ENCODE data around the gene FAM222A. TPM values are rescaled to one million over a fixed set of nuclear protein-coding genes. Genes with fewer than 3 reads are reported as not detected.

The FAM222A gene
- polyA plus RNA-seq, 1 donor (not counting 4 experiments of a cell fraction or from before 2014, with no cell fraction given): 0.05 TPM

DNA sequence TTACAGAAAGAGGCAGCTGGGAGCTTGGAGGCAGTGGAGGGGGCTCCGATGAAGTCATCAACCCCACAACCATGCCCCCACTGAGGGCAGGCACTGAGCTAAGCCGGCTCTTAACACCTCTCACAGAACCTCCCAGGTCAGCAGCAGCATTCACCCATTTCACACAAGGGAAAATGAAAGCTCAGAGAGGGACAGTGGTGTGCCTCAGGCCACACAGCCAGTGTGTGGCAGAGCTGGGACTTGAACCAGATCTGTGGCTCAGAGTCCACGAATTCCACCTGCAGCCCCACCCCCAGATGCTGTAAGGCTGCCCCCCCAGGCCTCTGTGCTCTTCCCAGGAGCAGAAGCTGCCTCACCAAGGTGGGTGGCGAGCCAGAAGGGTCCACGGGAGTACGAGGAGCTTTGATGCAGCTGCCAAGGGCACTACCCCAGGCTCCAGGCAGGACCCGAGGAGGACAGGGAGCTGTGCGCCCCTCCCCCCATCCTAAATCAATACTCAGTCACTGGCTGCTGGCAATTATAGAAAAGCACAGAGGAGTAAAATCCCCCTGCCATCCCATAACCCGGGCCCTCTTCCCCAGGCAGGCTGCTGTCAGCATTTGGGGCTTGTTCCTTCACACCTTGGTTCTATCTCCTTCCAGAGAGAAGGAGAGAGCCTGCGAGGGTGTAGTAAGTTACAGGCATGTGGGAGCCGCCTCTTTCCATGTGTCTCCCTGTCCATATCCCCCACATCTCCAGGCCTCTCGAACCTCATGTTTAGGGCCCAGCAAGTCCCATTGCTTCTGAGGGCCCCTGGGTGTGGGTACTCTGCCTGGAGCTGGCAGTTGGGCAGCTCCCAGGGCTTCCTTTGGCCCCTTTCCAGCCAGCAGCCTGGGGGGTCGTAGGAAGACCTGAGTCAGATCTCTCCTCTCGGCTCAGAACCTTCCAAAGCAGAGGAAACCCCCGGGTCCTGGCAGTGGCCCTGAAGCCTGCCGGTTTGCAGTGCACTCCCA lies 47.6 kb downstream of the FAM222A start:
- Histone ChIP-seq H3K27ac (ENCODE audit: control insufficient read depth, insufficient read depth, low read length) (no peak overlapping the region), H3K4me1 (ENCODE audit: control insufficient read depth, extremely low read depth, insufficient read depth, low read length) (no peaks in the 10 kb centered on the region), H3K9me1 (ENCODE audit: control insufficient read depth, extremely low read depth, insufficient read depth, low read length) (no peaks in the 10 kb centered on the region), H3K9ac (ENCODE audit: control insufficient read depth, extremely low read depth, insufficient read depth, low read length) (no peak overlapping the region), H3K36me3 (ENCODE audit: control insufficient read depth in 2 of 2, extremely low read depth in 1 of 2, insufficient read depth in 2 of 2, low read length in 2 of 2) (no peaks in the 10 kb centered on the region), H3K4me3 (ENCODE audit: control insufficient read depth in 2 of 3, extremely low read depth in 1 of 3, insufficient read depth in 2 of 3, low read depth in 1 of 3, low read length in 3 of 3) (no peak overlapping the region), H2AFZ (ENCODE audit: control insufficient read depth, low read length) (no peak overlapping the region), H3K27me3 (ENCODE audit: control insufficient read depth, extremely low read depth, insufficient read depth, low read length) (no peaks in the 10 kb centered on the region), H3K4me2 (ENCODE audit: control insufficient read depth, extremely low read depth, insufficient read depth, low read depth, low read length) (no peak overlapping the region), H3K79me2 (ENCODE audit: control insufficient read depth, insufficient read depth, low read length) (no peaks in the 10 kb centered on the region), H4K20me1 (ENCODE audit: control insufficient read depth, extremely low read depth, insufficient read depth, low read length) (no peaks in the 10 kb centered on the region), H3K9me3 (ENCODE audit: control insufficient read depth, low read depth, low read length) (peaks cover 4% of the 10 kb centered on the region)
- dilution Hi-C loops (cut with MboI; ENCODE audit: extremely low pct_ligation_motif_present, low sequenced_read_pairs): no loop called here
- TF ChIP-seq CTCF (optimal IDR thresholded peaks at IDR 0.05 in 1 of 3, IDR thresholded peaks at IDR 0.05 in 1 of 3, conservative IDR thresholded peaks at IDR 0.05 in 1 of 3; ENCODE audit: extremely low read depth in 1 of 3, insufficient read depth in 2 of 3, low read length in 3 of 3): no peak
- TF ChIP-seq EZH2 (IDR thresholded peaks at IDR 0.05; ENCODE audit: low read length): no peak
- no peak for FAIRE-seq
- no peak for DNase-seq (ENCODE audit: low read depth, low spot score)

- Histone ChIP-seq H3K4me2 (ENCODE audit: control insufficient read depth, extremely low read depth, insufficient read depth, low read depth, low read length) (no peak overlapping the region), H3K9me1 (ENCODE audit: control insufficient read depth, extremely low read depth, insufficient read depth, low read length) (no peaks in the 10 kb centered on the region), H3K9ac (ENCODE audit: control insufficient read depth, extremely low read depth, insufficient read depth, low read length) (no peak overlapping the region), H3K36me3 (ENCODE audit: control insufficient read depth in 2 of 2, extremely low read depth in 1 of 2, insufficient read depth in 2 of 2, low read length in 2 of 2) (no peaks in the 10 kb centered on the region), H3K27me3 (ENCODE audit: control insufficient read depth, extremely low read depth, insufficient read depth, low read length) (no peaks in the 10 kb centered on the region), H3K79me2 (ENCODE audit: control insufficient read depth, insufficient read depth, low read length) (no peaks in the 10 kb centered on the region), H3K27ac (ENCODE audit: control insufficient read depth, insufficient read depth, low read length) (no peak overlapping the region), H2AFZ (ENCODE audit: control insufficient read depth, low read length) (no peak overlapping the region), H4K20me1 (ENCODE audit: control insufficient read depth, extremely low read depth, insufficient read depth, low read length) (no peaks in the 10 kb centered on the region), H3K4me1 (ENCODE audit: control insufficient read depth, extremely low read depth, insufficient read depth, low read length) (no peaks in the 10 kb centered on the region), H3K9me3 (ENCODE audit: control insufficient read depth, low read depth, low read length) (peaks cover 3% of the 10 kb centered on the region), H3K4me3 (ENCODE audit: control insufficient read depth in 2 of 3, extremely low read depth in 1 of 3, insufficient read depth in 2 of 3, low read depth in 1 of 3, low read length in 3 of 3) (no peak overlapping the region)
- FAIRE-seq: no peak
- no peak for DNase-seq (ENCODE audit: low read depth, low spot score)
- no peak for TF ChIP-seq CTCF (optimal IDR thresholded peaks at IDR 0.05 in 1 of 3, IDR thresholded peaks at IDR 0.05 in 1 of 3, conservative IDR thresholded peaks at IDR 0.05 in 1 of 3; ENCODE audit: extremely low read depth in 1 of 3, insufficient read depth in 2 of 3, low read length in 3 of 3)
- TF ChIP-seq EZH2 (IDR thresholded peaks at IDR 0.05; ENCODE audit: low read length): no peak
- dilution Hi-C loops (cut with MboI; ENCODE audit: extremely low pct_ligation_motif_present, low sequenced_read_pairs): no loop called here
Measured at GRCh38 chr12:109762071-109762672, 48.5 kb downstream of the FAM222A start.

All from keratinocyte (primary cell).